T-helper 2 cell treated with Interferon-gamma antibody and Interleukin-4, amounts not matched to agents 5 μg/mL and 100 μg/mL, for 36 hours (primary cell): Measurements from ENCODE around the gene PLPPR3.

Experiments
- DNase-seq: peaks from one replicate; pipeline ENCODE4 v3.0.0; 2021; ENCODE audit warnings: low spot score
- H3K27ac Mint-ChIP-seq: one replicate; pipeline ENCODE4 v1.8.0; 2021; ENCODE audit warnings: mild to moderate bottlenecking, mixed read lengths
- H3K27me3 Mint-ChIP-seq: one replicate; pipeline ENCODE4 v1.8.0; 2021; ENCODE audit warnings: low read depth, mixed read lengths
- H3K36me3 Mint-ChIP-seq: one replicate; pipeline ENCODE4 v1.8.0; 2021; ENCODE audit warnings: low read depth, mixed read lengths
- H3K4me1 Mint-ChIP-seq: one replicate; pipeline ENCODE4 v1.8.0; 2021; ENCODE audit warnings: low read depth, mixed read lengths
- H3K4me3 Mint-ChIP-seq: one replicate; pipeline ENCODE4 v1.8.0; 2022; ENCODE audit warnings: mild to moderate bottlenecking, moderate library complexity, mixed read lengths
- H3K9me3 Mint-ChIP-seq: one replicate; pipeline ENCODE4 v1.8.0; 2021; ENCODE audit warnings: mixed read lengths

The PLPPR3 gene

GRCh38 chr19:802498-803098, 19.2 kb downstream of the PLPPR3 start:
- Mint-ChIP-seq H3K4me1 (peaks cover 24% of the 10 kb centered on the region), H3K36me3 (peaks cover 57% of the 10 kb centered on the region), H3K27me3 (no peaks in the 10 kb centered on the region), H3K4me3 (peak overlapping the region; percentile 59), H3K9me3 (no peaks in the 10 kb centered on the region), H3K27ac (peak overlapping the region; percentile 20)
- DNase-seq, result no peak

GRCh38 chr19:801861-802497, 19.8 kb downstream of the PLPPR3 start:
- Mint-ChIP-seq H3K9me3 (no peaks in the 10 kb centered on the region), H3K4me3 (peak overlapping the region; percentile 32), H3K27me3 (no peaks in the 10 kb centered on the region), H3K27ac (no peak overlapping the region), H3K4me1 (peaks cover 21% of the 10 kb centered on the region), H3K36me3 (peaks cover 51% of the 10 kb centered on the region)
- no peak for DNase-seq

DNA sequence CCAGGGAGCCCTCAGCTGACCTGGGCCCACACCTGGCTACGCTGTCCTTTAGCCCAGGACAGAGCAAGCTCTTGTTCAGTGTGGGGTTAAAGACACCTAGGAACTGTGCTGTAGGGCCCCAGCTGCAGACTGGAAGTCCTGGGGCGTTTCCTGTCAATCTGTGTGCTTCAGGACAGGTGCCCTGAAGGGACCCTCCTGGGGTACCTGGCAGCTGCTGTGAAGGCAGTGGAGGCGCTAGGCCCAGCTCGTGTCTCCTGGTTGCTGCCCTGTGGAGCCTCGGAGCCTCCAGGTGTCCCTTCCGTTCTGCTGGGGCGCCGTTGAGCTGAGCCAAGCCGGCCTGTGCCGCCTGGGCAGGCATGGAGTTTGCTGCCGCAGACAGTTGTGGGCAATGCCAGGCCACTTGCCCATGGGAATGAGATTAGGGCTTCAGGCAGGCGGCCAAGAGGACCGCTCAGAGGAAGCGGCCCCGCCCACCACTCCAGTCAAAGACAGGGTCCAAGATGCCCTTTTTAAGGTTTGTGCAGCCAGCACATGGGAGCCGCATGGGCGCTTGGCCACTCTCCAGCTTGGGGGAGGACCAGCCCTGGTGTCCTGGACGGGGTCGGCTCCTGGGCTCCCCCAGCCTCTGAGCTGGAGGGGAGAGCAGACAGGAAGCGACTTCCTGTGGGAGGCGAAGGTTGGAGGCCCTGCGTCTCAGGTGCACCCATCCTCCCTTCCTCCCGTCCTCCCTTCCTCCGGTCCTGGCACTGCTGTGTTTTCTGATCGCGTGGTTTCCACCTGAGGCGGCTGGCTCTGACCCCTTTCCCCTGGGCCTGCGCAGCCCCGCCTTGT, 20.5 kb downstream of the PLPPR3 start:
- Mint-ChIP-seq H3K4me1 (peaks cover 25% of the 10 kb centered on the region), H3K9me3 (no peaks in the 10 kb centered on the region), H3K27ac (no peak overlapping the region), H3K4me3 (peak overlapping the region; percentile 71), H3K36me3 (peaks cover 47% of the 10 kb centered on the region), H3K27me3 (no peaks in the 10 kb centered on the region)
- DNase-seq, result no peak

GRCh38 chr19:800360-801029, 21.3 kb downstream of the PLPPR3 start:
- peak overlapping the region; percentile 56 for H3K27ac Mint-ChIP-seq
- H3K4me3 Mint-ChIP-seq, result peak overlapping the region; percentile 93
- H3K27me3 Mint-ChIP-seq, result no peaks in the 10 kb centered on the region
- H3K9me3 Mint-ChIP-seq, result no peaks in the 10 kb centered on the region
- DNase-seq, result no peak
- H3K4me1 Mint-ChIP-seq, result peaks cover 25% of the 10 kb centered on the region
- peaks cover 46% of the 10 kb centered on the region for H3K36me3 Mint-ChIP-seq

DNA sequence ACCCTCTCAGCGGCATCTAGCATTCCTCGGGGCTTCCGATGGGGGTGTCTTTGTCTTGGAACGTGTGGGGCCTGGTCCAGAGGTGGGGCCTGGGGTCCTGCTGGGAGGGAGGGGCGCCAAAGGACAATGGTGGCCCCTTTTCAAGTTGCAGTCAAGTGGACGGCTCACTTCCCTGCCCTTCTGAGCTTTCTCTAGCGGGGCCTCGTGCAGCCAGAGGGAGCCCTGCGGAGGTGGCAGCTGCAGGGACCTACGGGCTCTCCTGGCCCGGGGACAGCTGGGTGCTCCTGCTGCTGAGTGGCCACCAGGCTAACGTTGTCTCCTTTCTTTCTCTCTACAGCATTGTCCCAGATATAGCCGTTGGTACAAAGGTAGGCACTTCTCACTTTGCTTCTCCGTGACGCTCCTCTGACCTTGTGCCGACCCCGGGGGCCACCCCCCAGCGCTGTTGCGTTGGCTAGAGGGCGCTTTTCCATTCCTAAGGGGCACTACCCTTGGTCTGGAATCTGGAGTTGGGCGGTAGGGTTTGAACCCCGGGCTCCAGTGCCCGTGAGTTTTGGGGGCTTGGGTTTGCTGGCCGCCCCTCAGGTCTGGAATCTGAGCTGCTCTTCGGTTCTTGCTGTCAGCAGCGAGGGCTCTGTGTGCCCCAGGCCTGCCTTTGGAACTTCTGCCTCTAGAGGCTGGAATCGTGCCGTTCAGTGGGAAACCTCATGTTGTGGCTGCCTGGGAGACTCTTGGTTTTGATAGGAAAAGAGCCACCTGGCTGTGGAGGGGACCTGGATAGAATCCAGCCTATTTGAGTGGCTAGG, 22.5 kb downstream of the PLPPR3 start:
- peaks cover 42% of the 10 kb centered on the region for H3K36me3 Mint-ChIP-seq

GRCh38 chr19:798415-799075, 23.2 kb downstream of the PLPPR3 start:
- no peaks in the 10 kb centered on the region for H3K27me3 Mint-ChIP-seq
- no peak for DNase-seq
- H3K36me3 Mint-ChIP-seq, result peaks cover 38% of the 10 kb centered on the region
- H3K9me3 Mint-ChIP-seq, result no peaks in the 10 kb centered on the region
- peak overlapping the region; percentile 93 for H3K4me3 Mint-ChIP-seq
- peak overlapping the region; percentile 89 for H3K27ac Mint-ChIP-seq
- peaks cover 25% of the 10 kb centered on the region for H3K4me1 Mint-ChIP-seq

More for the DNA sequence above, 22.5 kb downstream of the PLPPR3 start:
- peaks cover 25% of the 10 kb centered on the region for H3K4me1 Mint-ChIP-seq
- no peak for DNase-seq
- H3K9me3 Mint-ChIP-seq, result no peaks in the 10 kb centered on the region
- peak overlapping the region; percentile 77 for H3K27ac Mint-ChIP-seq
- peak overlapping the region; percentile 93 for H3K4me3 Mint-ChIP-seq
- no peaks in the 10 kb centered on the region for H3K27me3 Mint-ChIP-seq

GRCh38 chr19:797528-798414, 24.0 kb downstream of the PLPPR3 start:
- peak; percentile 92 for DNase-seq
- Mint-ChIP-seq H3K27me3 (no peaks in the 10 kb centered on the region), H3K4me3 (peak overlapping the region; percentile 93), H3K36me3 (peaks cover 35% of the 10 kb centered on the region), H3K27ac (peak overlapping the region; percentile 89), H3K9me3 (no peaks in the 10 kb centered on the region), H3K4me1 (peaks cover 24% of the 10 kb centered on the region)

- Mint-ChIP-seq H3K9me3 (no peaks in the 10 kb centered on the region), H3K4me3 (peak within 1 kb of the TSS; percentile 94), H3K27me3 (no peaks in the 10 kb centered on the region), H3K36me3 (peaks cover 30% of the 10 kb centered on the region), H3K4me1 (peaks cover 21% of the 10 kb centered on the region), H3K27ac (peak within 1 kb of the TSS; percentile 89)
- peak; percentile 100 for DNase-seq
Observed at GRCh38 chr19:796692-797527, 24.8 kb downstream of the PLPPR3 start, which contains the start of gene PTBP1. TSS of gene PTBP1 (plus strand) at chr19:797452. CDS start at chr19:797498, 46 bp downstream.

GRCh38 chr19:795691-796581, 25.8 kb downstream of the PLPPR3 start:
- Mint-ChIP-seq H3K4me1 (peaks cover 17% of the 10 kb centered on the region), H3K36me3 (peaks cover 22% of the 10 kb centered on the region), H3K9me3 (no peaks in the 10 kb centered on the region), H3K27ac (no peak overlapping the region), H3K27me3 (no peaks in the 10 kb centered on the region), H3K4me3 (no peak overlapping the region)
- no peak for DNase-seq

DNA sequence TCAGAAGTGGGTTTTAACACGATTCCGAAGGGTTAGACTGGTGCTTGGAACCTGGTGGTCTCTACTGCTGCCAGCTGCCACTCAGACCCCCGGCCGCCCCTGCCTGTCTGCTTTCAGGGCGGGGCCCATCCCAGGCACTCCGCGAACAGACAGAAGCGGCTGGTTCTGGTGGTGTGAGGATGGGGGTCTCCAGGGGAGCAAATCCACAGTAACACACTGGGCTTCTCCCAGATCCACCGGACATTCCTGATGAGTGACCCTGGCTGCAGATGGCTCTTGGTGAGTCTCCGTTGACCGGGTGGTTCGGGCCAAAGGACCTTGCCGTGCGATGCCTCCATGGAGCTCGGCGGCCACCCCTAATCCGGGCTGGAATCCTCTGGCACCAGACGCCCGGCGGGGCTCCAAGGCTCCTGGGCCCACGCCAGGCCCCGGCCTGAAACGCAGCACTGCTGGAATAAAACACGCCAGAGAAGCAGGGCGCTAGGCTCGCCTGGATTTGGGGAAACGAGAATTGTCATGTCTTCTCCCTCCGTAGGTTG, 26.6 kb downstream of the PLPPR3 start:
- Mint-ChIP-seq H3K9me3 (no peaks in the 10 kb centered on the region), H3K27me3 (no peaks in the 10 kb centered on the region), H3K27ac (no peak overlapping the region), H3K36me3 (peaks cover 16% of the 10 kb centered on the region), H3K4me1 (peaks cover 11% of the 10 kb centered on the region), H3K4me3 (no peak overlapping the region)
- DNase-seq, result no peak
